ENCODE measurements around the gene FARS2. TPM values are rescaled to one million over a fixed set of nuclear protein-coding genes. Genes with fewer than 3 reads are reported as not detected.

Gene FARS2
- total RNA-seq, 1 experiment from 2014 or later, result 15.0 TPM

DNA sequence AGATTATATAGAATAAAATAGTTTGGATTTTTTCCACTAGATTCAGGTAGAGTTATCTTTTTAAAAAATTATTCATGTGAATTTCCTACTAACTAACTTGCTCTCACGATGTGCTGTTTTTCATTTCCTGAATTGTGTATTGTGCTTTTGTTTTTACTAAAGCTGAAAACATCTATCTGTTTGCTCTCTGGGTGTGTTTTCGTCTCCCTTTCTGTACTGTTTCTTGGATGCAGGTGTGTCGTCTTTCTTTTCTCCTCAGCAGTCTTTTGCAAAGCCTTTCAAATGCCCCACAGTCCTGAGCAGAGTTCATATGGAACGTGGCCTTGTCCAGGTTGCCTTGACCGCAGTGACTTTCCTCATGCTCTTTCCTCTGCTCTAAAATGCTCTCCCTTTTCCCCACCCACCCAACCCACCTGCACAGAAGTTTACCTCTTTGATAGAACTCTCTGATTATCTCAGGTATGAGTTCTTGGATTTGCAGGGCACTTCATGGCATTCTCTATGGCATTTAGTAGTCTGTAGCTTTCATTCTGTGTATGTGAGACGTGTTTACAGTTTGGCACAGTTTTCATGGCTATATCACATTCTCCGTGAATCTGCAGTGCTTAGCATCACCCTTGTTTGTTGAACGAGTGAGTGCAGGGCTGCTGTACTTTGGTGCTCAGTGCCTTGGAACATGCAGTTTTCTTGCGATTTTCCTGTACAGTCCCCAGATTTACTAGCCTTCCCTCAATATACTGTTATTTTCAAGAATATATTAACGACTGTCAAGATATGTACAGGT lies 77.1 kb downstream of the FARS2 start (continued):
- no peak for TF ChIP-seq JAZF1 (CRISPR knock-in tag; IDR thresholded peaks at IDR 0.05)

DNA sequence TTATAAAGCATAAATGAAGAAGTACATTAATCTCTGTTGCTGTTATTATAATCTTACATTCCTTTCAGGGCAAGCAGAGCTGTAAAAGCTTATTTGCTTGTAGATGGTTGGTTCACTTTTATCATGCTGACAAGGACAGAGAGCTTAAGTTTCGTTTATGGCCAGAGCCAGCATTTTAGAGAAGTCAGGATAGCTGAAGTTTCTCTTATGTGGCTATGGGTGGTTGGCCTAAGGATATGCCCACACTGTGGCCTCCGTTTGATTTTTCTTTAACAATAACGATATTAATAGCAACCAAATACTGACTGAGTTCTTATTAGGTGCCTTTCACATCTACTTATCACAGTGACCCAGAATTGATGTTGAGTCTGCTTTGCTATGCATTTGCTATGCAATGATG lies 78.5 kb downstream of the FARS2 start:
- DNase-seq (ENCODE audit: low spot score) (no peak), ATAC-seq (no peak)
- Mint-ChIP-seq H3K36me3 (no peaks in the 10 kb centered on the region), H3K27ac (no peak overlapping the region), H3K27me3 (ENCODE audit: low read depth) (no peaks in the 10 kb centered on the region), H3K4me3 (no peak overlapping the region), H3K4me1 (peaks cover 6% of the 10 kb centered on the region), H3K9me3 (no peaks in the 10 kb centered on the region)
- CTCF ChIA-PET, result interaction anchor here (0.7 to 1.5 kb wide), 3 partner anchors 40 to 934 kb away, joined by 4 to 8 read pairs (median 4); no protein-coding TSS in a partner anchor
- TF ChIP-seq SP1 (CRISPR knock-in tag; conservative IDR thresholded peaks at IDR 0.05), result no peak
- TF ChIP-seq ZNF138 (CRISPR knock-in tag; conservative IDR thresholded peaks at IDR 0.05), result no peak
- TF ChIP-seq JUN (CRISPR knock-in tag; IDR thresholded peaks at IDR 0.05), result no peak
- TF ChIP-seq, protein P1, sequence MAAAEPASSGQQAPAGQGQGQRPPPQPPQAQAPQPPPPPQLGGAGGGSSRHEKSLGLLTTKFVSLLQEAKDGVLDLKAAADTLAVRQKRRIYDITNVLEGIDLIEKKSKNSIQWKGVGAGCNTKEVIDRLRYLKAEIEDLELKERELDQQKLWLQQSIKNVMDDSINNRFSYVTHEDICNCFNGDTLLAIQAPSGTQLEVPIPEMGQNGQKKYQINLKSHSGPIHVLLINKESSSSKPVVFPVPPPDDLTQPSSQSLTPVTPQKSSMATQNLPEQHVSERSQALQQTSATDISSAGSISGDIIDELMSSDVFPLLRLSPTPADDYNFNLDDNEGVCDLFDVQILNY (CRISPR knock-in tag; IDR thresholded peaks at IDR 0.05), result no peak
- TF ChIP-seq, protein P2, sequence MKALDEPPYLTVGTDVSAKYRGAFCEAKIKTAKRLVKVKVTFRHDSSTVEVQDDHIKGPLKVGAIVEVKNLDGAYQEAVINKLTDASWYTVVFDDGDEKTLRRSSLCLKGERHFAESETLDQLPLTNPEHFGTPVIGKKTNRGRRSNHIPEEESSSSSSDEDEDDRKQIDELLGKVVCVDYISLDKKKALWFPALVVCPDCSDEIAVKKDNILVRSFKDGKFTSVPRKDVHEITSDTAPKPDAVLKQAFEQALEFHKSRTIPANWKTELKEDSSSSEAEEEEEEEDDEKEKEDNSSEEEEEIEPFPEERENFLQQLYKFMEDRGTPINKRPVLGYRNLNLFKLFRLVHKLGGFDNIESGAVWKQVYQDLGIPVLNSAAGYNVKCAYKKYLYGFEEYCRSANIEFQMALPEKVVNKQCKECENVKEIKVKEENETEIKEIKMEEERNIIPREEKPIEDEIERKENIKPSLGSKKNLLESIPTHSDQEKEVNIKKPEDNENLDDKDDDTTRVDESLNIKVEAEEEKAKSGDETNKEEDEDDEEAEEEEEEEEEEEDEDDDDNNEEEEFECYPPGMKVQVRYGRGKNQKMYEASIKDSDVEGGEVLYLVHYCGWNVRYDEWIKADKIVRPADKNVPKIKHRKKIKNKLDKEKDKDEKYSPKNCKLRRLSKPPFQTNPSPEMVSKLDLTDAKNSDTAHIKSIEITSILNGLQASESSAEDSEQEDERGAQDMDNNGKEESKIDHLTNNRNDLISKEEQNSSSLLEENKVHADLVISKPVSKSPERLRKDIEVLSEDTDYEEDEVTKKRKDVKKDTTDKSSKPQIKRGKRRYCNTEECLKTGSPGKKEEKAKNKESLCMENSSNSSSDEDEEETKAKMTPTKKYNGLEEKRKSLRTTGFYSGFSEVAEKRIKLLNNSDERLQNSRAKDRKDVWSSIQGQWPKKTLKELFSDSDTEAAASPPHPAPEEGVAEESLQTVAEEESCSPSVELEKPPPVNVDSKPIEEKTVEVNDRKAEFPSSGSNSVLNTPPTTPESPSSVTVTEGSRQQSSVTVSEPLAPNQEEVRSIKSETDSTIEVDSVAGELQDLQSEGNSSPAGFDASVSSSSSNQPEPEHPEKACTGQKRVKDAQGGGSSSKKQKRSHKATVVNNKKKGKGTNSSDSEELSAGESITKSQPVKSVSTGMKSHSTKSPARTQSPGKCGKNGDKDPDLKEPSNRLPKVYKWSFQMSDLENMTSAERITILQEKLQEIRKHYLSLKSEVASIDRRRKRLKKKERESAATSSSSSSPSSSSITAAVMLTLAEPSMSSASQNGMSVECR (CRISPR knock-in tag; IDR thresholded peaks at IDR 0.05; ENCODE audit: borderline replicate concordance), result no peak
- TF ChIP-seq, protein P3, sequence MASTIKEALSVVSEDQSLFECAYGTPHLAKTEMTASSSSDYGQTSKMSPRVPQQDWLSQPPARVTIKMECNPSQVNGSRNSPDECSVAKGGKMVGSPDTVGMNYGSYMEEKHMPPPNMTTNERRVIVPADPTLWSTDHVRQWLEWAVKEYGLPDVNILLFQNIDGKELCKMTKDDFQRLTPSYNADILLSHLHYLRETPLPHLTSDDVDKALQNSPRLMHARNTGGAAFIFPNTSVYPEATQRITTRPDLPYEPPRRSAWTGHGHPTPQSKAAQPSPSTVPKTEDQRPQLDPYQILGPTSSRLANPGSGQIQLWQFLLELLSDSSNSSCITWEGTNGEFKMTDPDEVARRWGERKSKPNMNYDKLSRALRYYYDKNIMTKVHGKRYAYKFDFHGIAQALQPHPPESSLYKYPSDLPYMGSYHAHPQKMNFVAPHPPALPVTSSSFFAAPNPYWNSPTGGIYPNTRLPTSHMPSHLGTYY (CRISPR knock-in tag; IDR thresholded peaks at IDR 0.05), result no peak
- TF ChIP-seq, protein P4, sequence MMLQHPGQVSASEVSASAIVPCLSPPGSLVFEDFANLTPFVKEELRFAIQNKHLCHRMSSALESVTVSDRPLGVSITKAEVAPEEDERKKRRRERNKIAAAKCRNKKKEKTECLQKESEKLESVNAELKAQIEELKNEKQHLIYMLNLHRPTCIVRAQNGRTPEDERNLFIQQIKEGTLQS (CRISPR knock-in tag; conservative IDR thresholded peaks at IDR 0.05), result no peak
- TF ChIP-seq, protein P5, sequence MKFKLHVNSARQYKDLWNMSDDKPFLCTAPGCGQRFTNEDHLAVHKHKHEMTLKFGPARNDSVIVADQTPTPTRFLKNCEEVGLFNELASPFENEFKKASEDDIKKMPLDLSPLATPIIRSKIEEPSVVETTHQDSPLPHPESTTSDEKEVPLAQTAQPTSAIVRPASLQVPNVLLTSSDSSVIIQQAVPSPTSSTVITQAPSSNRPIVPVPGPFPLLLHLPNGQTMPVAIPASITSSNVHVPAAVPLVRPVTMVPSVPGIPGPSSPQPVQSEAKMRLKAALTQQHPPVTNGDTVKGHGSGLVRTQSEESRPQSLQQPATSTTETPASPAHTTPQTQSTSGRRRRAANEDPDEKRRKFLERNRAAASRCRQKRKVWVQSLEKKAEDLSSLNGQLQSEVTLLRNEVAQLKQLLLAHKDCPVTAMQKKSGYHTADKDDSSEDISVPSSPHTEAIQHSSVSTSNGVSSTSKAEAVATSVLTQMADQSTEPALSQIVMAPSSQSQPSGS (CRISPR knock-in tag; IDR thresholded peaks at IDR 0.05; ENCODE audit: borderline replicate concordance, low read depth), result no peak
- TF ChIP-seq RELA (CRISPR knock-in tag; IDR thresholded peaks at IDR 0.05; ENCODE audit: borderline replicate concordance), result no peak
- no peak for TF ChIP-seq ZNF317 (CRISPR knock-in tag; IDR thresholded peaks at IDR 0.05; ENCODE audit: borderline replicate concordance, low read depth)
- TF ChIP-seq, protein P6, sequence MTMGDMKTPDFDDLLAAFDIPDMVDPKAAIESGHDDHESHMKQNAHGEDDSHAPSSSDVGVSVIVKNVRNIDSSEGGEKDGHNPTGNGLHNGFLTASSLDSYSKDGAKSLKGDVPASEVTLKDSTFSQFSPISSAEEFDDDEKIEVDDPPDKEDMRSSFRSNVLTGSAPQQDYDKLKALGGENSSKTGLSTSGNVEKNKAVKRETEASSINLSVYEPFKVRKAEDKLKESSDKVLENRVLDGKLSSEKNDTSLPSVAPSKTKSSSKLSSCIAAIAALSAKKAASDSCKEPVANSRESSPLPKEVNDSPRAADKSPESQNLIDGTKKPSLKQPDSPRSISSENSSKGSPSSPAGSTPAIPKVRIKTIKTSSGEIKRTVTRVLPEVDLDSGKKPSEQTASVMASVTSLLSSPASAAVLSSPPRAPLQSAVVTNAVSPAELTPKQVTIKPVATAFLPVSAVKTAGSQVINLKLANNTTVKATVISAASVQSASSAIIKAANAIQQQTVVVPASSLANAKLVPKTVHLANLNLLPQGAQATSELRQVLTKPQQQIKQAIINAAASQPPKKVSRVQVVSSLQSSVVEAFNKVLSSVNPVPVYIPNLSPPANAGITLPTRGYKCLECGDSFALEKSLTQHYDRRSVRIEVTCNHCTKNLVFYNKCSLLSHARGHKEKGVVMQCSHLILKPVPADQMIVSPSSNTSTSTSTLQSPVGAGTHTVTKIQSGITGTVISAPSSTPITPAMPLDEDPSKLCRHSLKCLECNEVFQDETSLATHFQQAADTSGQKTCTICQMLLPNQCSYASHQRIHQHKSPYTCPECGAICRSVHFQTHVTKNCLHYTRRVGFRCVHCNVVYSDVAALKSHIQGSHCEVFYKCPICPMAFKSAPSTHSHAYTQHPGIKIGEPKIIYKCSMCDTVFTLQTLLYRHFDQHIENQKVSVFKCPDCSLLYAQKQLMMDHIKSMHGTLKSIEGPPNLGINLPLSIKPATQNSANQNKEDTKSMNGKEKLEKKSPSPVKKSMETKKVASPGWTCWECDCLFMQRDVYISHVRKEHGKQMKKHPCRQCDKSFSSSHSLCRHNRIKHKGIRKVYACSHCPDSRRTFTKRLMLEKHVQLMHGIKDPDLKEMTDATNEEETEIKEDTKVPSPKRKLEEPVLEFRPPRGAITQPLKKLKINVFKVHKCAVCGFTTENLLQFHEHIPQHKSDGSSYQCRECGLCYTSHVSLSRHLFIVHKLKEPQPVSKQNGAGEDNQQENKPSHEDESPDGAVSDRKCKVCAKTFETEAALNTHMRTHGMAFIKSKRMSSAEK (CRISPR knock-in tag; IDR thresholded peaks at IDR 0.05; ENCODE audit: borderline replicate concordance), result no peak
- TF ChIP-seq, protein P7, sequence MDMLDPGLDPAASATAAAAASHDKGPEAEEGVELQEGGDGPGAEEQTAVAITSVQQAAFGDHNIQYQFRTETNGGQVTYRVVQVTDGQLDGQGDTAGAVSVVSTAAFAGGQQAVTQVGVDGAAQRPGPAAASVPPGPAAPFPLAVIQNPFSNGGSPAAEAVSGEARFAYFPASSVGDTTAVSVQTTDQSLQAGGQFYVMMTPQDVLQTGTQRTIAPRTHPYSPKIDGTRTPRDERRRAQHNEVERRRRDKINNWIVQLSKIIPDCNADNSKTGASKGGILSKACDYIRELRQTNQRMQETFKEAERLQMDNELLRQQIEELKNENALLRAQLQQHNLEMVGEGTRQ (CRISPR knock-in tag; IDR thresholded peaks at IDR 0.05), result no peak
- no peak for TF ChIP-seq JAZF1 (CRISPR knock-in tag; IDR thresholded peaks at IDR 0.05)
- POLR2A ChIA-PET, result no interaction called here

Data from WTC11 (cell line).